HEK293 (cell line): ENCODE results near the gene KIAA1671.

Source experiments
- CTCF ChIA-PET: fragments of 350-600 bp; formaldehyde crosslinking; extraction: SDS; loops from one replicate; lab custom pipeline; 2021; ENCODE audit warnings: antibody characterized with exemption; lab: Yijun Ruan, JAX
- POLR2A ChIA-PET: fragments of 300-600 bp; formaldehyde crosslinking; extraction: SDS; loops from one replicate; lab custom pipeline; 2020; ENCODE audit warnings: antibody characterized with exemption, inconsistent platforms; lab: Yijun Ruan, JAX
- H3K27ac ChIP-seq: fragments of 200-500 bp; sonication (Bioruptor generic); 2 replicates; pipeline ENCODE4 v1.5.1; 2014; ENCODE audit warnings: low read depth, low read length, control low read depth, inconsistent platforms; ENCODE audit errors: extremely low read depth
- H3K36me3 ChIP-seq, 2 experiments: fragments of 200-500 bp in 1 of 2; sonication (Bioruptor generic) in 1 of 2; 1 replicate in 1 of 2; 2 replicates in 1 of 2; pipeline ENCODE4 v1.5.1; 2014 to 2017; ENCODE audit warnings: inconsistent platforms in 2 of 2, low read length in 2 of 2; ENCODE audit not compliant: control insufficient read depth in 2 of 2, insufficient read depth in 1 of 2
- H3K4me1 ChIP-seq: fragments of 200-500 bp; sonication (Bioruptor generic); 2 replicates; pipeline ENCODE4 v1.5.1; 2014; ENCODE audit warnings: mild to moderate bottlenecking, low read length, inconsistent platforms; ENCODE audit not compliant: control insufficient read depth, insufficient read depth
- H3K4me3 ChIP-seq: 2 replicates; pipeline ENCODE4 v1.5.1; 2011; ENCODE audit warnings: low read depth, mild to moderate bottlenecking, control low read depth, low read length, moderate library complexity
- H3K9me3 ChIP-seq: fragments of 200-500 bp; sonication (Bioruptor generic); 2 replicates; pipeline ENCODE4 v1.5.1; 2014; ENCODE audit warnings: low read depth, low read length, inconsistent platforms; ENCODE audit not compliant: control insufficient read depth, insufficient read depth
- GLI2 ChIP-seq: fragments of 450-650 bp; formaldehyde crosslinking; IDR thresholded peaks from 2 replicates; pipeline ENCODE4; 2017; ENCODE audit warnings: missing biosample characterization, missing genetic modification characterization, low read depth, borderline replicate concordance
- KLF8 ChIP-seq: fragments of 450-650 bp; formaldehyde crosslinking; IDR thresholded peaks from 2 replicates; pipeline ENCODE4 v1.5.1; 2016; ENCODE audit warnings: missing biosample characterization, missing genetic modification characterization
- OVOL3 ChIP-seq: fragments of 450-650 bp; formaldehyde crosslinking; IDR thresholded peaks from 2 replicates; pipeline ENCODE4 v1.5.1; 2016; ENCODE audit warnings: missing biosample characterization, missing genetic modification characterization
- REPIN1 ChIP-seq: fragments of 450-650 bp; formaldehyde crosslinking; IDR thresholded peaks from 2 replicates; pipeline ENCODE4 v1.5.1; 2017; ENCODE audit warnings: missing biosample characterization, missing genetic modification characterization, low read depth
- TRIM28 ChIP-seq: IDR thresholded peaks from 2 replicates; pipeline ENCODE4 v1.6.1; 2011; ENCODE audit warnings: low read length, control low read depth, borderline replicate concordance
- ZBTB17 ChIP-seq: fragments of 450-650 bp; formaldehyde crosslinking; IDR thresholded peaks from 2 replicates; pipeline ENCODE4 v1.5.1; 2016; ENCODE audit warnings: missing biosample characterization, missing genetic modification characterization
- ZFP37 ChIP-seq: fragments of 450-650 bp; formaldehyde crosslinking; IDR thresholded peaks from 2 replicates; pipeline ENCODE4 v1.5.1; 2016; ENCODE audit warnings: missing biosample characterization, missing genetic modification characterization
- ZFP41 ChIP-seq: fragments of 450-650 bp; formaldehyde crosslinking; IDR thresholded peaks from 2 replicates; pipeline ENCODE4 v1.5.1; 2016; ENCODE audit warnings: missing biosample characterization, missing genetic modification characterization, borderline replicate concordance
- ZNF174 ChIP-seq: fragments of 450-650 bp; formaldehyde crosslinking; IDR thresholded peaks from 2 replicates; pipeline ENCODE4 v1.5.0; 2017; ENCODE audit warnings: missing biosample characterization, mild to moderate bottlenecking, missing genetic modification characterization
- ZNF561 ChIP-seq: fragments of 450-650 bp; IDR thresholded peaks from 2 replicates; pipeline ENCODE4 v1.5.1; 2018; ENCODE audit warnings: missing biosample characterization, missing genetic modification characterization, borderline replicate concordance
- ZNF623 ChIP-seq: fragments of 450-650 bp; formaldehyde crosslinking; IDR thresholded peaks from 2 replicates; pipeline ENCODE4 v1.5.1; 2016; ENCODE audit warnings: missing biosample characterization, missing genetic modification characterization
- ZNF670 ChIP-seq: fragments of 450-650 bp; formaldehyde crosslinking; IDR thresholded peaks from 2 replicates; pipeline ENCODE4 v1.5.1; 2016; ENCODE audit warnings: missing biosample characterization, missing genetic modification characterization, low read depth
- ZNF777 ChIP-seq: fragments of 450-650 bp; formaldehyde crosslinking; IDR thresholded peaks from 2 replicates; pipeline ENCODE4 v1.5.1; 2017; ENCODE audit warnings: missing biosample characterization, missing genetic modification characterization, borderline replicate concordance
- TF ChIP-seq, protein P1 (sequence below): fragments of 450-650 bp; formaldehyde crosslinking; IDR thresholded peaks from 2 replicates; pipeline ENCODE4 v1.5.1; 2017; ENCODE audit warnings: missing biosample characterization, missing genetic modification characterization
- TF ChIP-seq, protein P2 (sequence below): fragments of 450-650 bp; formaldehyde crosslinking; IDR thresholded peaks from 2 replicates; pipeline ENCODE4 v1.5.1; 2016; ENCODE audit warnings: missing biosample characterization, missing genetic modification characterization
- TF ChIP-seq, protein P3 (sequence below): fragments of 450-650 bp; formaldehyde crosslinking; IDR thresholded peaks from 2 replicates; pipeline ENCODE4 v1.5.0; 2017; ENCODE audit warnings: missing biosample characterization, missing genetic modification characterization, borderline replicate concordance
- TF ChIP-seq, protein P4 (sequence below): fragments of 450-650 bp; formaldehyde crosslinking; IDR thresholded peaks from 2 replicates; pipeline ENCODE4 v1.5.1; 2017; ENCODE audit warnings: missing biosample characterization, missing genetic modification characterization
- TF ChIP-seq, protein P5 (sequence below): fragments of 450-650 bp; formaldehyde crosslinking; IDR thresholded peaks from 2 replicates; pipeline ENCODE4 v1.5.1; 2016; ENCODE audit warnings: missing biosample characterization, missing genetic modification characterization
- TF ChIP-seq, protein P6 (sequence below): fragments of 450-650 bp; formaldehyde crosslinking; optimal IDR thresholded peaks from 2 replicates; pipeline ENCODE3; 2016; ENCODE audit warnings: missing biosample characterization, mild to moderate bottlenecking, missing genetic modification characterization

KIAA1671 gene

DNA sequence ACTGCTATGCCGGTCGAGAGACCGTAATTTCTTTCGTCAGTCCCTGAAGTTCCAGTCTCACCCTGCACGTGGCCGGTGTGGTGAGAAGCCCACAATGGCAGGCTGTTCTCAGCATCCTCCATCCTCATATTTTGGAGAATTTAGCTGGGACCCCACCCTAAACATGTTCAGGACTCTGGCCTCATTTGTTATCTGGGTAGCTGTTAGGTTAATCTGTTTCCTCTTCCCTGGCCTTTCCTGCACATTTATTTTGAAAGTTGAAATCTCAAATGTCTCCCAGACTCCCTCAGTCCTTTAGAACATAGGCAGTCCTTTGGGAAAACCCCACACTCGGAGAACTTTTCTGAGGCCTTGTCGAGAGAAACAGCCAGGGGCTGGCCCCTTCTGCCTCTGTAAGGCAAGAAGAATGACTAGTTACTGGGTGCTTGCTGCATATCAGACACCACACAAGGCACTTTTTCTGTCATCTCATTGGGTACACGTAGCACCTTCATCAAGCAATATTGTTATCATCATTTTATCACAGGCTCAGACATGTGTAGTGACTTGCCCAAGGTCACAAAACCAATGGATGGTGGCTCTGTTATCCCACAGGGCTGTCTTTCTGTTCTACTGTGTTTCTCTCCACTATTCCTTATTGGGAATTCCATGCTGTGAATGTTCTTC is 137.8 kb downstream of the KIAA1671 start:
- H3K27ac ChIP-seq: no peak overlapping the region
- no peaks in the 10 kb centered on the region for H3K36me3 ChIP-seq
- no peaks in the 10 kb centered on the region for H3K9me3 ChIP-seq
- CTCF ChIA-PET: interaction anchor here (0.7 to 1.6 kb wide), 2 partner anchors 146 to 243 kb away, joined by 3 to 4 read pairs; no protein-coding TSS in a partner anchor
- POLR2A ChIA-PET: no interaction called here
- TF ChIP-seq ZNF561 (tag by site-specific recombination): no peak
- TF ChIP-seq, protein P1, sequence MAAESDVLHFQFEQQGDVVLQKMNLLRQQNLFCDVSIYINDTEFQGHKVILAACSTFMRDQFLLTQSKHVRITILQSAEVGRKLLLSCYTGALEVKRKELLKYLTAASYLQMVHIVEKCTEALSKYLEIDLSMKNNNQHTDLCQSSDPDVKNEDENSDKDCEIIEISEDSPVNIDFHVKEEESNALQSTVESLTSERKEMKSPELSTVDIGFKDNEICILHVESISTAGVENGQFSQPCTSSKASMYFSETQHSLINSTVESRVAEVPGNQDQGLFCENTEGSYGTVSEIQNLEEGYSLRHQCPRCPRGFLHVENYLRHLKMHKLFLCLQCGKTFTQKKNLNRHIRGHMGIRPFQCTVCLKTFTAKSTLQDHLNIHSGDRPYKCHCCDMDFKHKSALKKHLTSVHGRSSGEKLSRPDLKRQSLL (tag by site-specific recombination): no peak
- TF ChIP-seq TRIM28: no peak
- TF ChIP-seq OVOL3 (tag by site-specific recombination): no peak
- no peak overlapping the region for H3K4me3 ChIP-seq
- no peaks in the 10 kb centered on the region for H3K4me1 ChIP-seq

DNA sequence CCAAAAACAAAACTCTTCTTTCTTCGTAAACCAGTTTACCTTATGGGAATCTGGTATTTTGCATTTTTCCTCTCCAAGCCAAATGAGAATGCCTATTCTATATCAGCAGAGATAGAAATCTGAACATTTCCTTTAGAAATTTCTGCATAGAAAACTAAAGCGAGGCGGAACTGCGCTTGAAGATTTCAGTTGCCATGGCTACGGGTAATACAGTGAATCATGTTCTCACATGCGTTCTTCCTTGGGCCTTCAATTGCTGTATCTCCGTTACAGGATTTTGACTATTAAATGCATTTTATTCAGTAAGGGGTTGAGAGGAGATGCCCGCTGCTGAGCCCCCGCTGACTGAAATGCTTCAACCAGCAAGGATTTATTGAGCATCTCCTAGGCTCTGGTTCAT is 138.9 kb downstream of the KIAA1671 start:
- Histone ChIP-seq H3K4me3 (no peak overlapping the region), H3K27ac (no peak overlapping the region), H3K9me3 (no peaks in the 10 kb centered on the region), H3K4me1 (no peaks in the 10 kb centered on the region), H3K36me3 (no peaks in the 10 kb centered on the region)
- POLR2A ChIA-PET: no interaction called here
- TF ChIP-seq, protein P2, sequence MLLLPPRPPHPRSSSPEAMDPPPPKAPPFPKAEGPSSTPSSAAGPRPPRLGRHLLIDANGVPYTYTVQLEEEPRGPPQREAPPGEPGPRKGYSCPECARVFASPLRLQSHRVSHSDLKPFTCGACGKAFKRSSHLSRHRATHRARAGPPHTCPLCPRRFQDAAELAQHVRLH (tag by site-specific recombination): no peak
- TF ChIP-seq ZNF777 (tag by site-specific recombination) (no peak), REPIN1 (no peak), ZNF174 (tag by site-specific recombination) (no peak), ZNF670 (tag by site-specific recombination) (no peak), ZBTB17 (tag by site-specific recombination) (no peak), KLF8 (tag by site-specific recombination) (no peak), ZFP41 (no peak), ZNF623 (tag by site-specific recombination) (no peak), ZFP37 (no peak), GLI2 (no peak)
- TF ChIP-seq, protein P3, sequence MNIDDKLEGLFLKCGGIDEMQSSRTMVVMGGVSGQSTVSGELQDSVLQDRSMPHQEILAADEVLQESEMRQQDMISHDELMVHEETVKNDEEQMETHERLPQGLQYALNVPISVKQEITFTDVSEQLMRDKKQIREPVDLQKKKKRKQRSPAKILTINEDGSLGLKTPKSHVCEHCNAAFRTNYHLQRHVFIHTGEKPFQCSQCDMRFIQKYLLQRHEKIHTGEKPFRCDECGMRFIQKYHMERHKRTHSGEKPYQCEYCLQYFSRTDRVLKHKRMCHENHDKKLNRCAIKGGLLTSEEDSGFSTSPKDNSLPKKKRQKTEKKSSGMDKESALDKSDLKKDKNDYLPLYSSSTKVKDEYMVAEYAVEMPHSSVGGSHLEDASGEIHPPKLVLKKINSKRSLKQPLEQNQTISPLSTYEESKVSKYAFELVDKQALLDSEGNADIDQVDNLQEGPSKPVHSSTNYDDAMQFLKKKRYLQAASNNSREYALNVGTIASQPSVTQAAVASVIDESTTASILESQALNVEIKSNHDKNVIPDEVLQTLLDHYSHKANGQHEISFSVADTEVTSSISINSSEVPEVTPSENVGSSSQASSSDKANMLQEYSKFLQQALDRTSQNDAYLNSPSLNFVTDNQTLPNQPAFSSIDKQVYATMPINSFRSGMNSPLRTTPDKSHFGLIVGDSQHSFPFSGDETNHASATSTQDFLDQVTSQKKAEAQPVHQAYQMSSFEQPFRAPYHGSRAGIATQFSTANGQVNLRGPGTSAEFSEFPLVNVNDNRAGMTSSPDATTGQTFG: no peak
- TF ChIP-seq, protein P4, sequence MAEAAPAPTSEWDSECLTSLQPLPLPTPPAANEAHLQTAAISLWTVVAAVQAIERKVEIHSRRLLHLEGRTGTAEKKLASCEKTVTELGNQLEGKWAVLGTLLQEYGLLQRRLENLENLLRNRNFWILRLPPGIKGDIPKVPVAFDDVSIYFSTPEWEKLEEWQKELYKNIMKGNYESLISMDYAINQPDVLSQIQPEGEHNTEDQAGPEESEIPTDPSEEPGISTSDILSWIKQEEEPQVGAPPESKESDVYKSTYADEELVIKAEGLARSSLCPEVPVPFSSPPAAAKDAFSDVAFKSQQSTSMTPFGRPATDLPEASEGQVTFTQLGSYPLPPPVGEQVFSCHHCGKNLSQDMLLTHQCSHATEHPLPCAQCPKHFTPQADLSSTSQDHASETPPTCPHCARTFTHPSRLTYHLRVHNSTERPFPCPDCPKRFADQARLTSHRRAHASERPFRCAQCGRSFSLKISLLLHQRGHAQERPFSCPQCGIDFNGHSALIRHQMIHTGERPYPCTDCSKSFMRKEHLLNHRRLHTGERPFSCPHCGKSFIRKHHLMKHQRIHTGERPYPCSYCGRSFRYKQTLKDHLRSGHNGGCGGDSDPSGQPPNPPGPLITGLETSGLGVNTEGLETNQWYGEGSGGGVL: no peak
- TF ChIP-seq, protein P5, sequence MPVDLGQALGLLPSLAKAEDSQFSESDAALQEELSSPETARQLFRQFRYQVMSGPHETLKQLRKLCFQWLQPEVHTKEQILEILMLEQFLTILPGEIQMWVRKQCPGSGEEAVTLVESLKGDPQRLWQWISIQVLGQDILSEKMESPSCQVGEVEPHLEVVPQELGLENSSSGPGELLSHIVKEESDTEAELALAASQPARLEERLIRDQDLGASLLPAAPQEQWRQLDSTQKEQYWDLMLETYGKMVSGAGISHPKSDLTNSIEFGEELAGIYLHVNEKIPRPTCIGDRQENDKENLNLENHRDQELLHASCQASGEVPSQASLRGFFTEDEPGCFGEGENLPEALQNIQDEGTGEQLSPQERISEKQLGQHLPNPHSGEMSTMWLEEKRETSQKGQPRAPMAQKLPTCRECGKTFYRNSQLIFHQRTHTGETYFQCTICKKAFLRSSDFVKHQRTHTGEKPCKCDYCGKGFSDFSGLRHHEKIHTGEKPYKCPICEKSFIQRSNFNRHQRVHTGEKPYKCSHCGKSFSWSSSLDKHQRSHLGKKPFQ (tag by site-specific recombination): no peak
- TF ChIP-seq, protein P6, sequence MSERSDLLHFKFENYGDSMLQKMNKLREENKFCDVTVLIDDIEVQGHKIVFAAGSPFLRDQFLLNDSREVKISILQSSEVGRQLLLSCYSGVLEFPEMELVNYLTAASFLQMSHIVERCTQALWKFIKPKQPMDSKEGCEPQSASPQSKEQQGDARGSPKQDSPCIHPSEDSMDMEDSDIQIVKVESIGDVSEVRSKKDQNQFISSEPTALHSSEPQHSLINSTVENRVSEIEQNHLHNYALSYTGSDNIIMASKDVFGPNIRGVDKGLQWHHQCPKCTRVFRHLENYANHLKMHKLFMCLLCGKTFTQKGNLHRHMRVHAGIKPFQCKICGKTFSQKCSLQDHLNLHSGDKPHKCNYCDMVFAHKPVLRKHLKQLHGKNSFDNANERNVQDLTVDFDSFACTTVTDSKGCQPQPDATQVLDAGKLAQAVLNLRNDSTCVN (tag by site-specific recombination): no peak
- CTCF ChIA-PET: no interaction called here
